Neural cell (in vitro differentiated cells): ENCODE results near the gene PRSS21. TPM values are rescaled to one million over a fixed set of nuclear protein-coding genes. Genes with fewer than 3 reads are reported as not detected.

Experiments used
- H2AFZ ChIP-seq: fragments of 200-600, 300-800 bp; sonication (generic), shearing (Covaris generic); 2 replicates; pipeline ENCODE4 v1.6.0; 2014; ENCODE audit warnings: low read depth, mild to moderate bottlenecking, antibody characterized with exemption, low read length, moderate library complexity
- H3F3A ChIP-seq: fragments of 200-600 bp; shearing (Covaris generic); 2 replicates; pipeline ENCODE4 v1.6.1; 2016; ENCODE audit warnings: mild to moderate bottlenecking, moderate library complexity, mixed read lengths, antibody characterized with exemption, low read length; ENCODE audit not compliant: insufficient read depth, poor library complexity, severe bottlenecking
- H3K27ac ChIP-seq: fragments of 200-600, 300-800 bp; sonication (generic), shearing (Covaris generic); 2 replicates; pipeline ENCODE4 v1.5.1; 2014; ENCODE audit warnings: mild to moderate bottlenecking, low read length, moderate library complexity
- H3K27me3 ChIP-seq: fragments of 300-800, 200-600 bp; sonication (generic), shearing (Covaris generic); 2 replicates; pipeline ENCODE4 v1.6.0; 2014; ENCODE audit warnings: mild to moderate bottlenecking, low read depth, low read length, moderate library complexity; ENCODE audit not compliant: insufficient read depth
- H3K36me3 ChIP-seq: fragments of 300-800, 200-600 bp; sonication (generic), shearing (Covaris generic); 2 replicates; pipeline ENCODE4 v1.5.1; 2014; ENCODE audit warnings: mild to moderate bottlenecking, antibody characterized with exemption, low read length, moderate library complexity; ENCODE audit not compliant: insufficient read depth
- H3K4me2 ChIP-seq: fragments of 300-800, 200-600 bp; sonication (generic), shearing (Covaris generic); 2 replicates; pipeline ENCODE4 v1.6.0; 2014; ENCODE audit warnings: mild to moderate bottlenecking, low read length
- H3K4me3 ChIP-seq: fragments of 300-800, 200-600 bp; sonication (generic), shearing (Covaris generic); 2 replicates; pipeline ENCODE4 v1.5.1; 2014; ENCODE audit warnings: mild to moderate bottlenecking, low read length, moderate library complexity
- H3K79me2 ChIP-seq: fragments of 200-600 bp; shearing (Covaris generic); replicated peaks from 2 replicates; pipeline ENCODE4 v1.6.0; 2014; ENCODE audit warnings: mild to moderate bottlenecking, low read length, moderate library complexity; ENCODE audit not compliant: insufficient read depth
- H3K9ac ChIP-seq: fragments of 300-800, 200-600 bp; sonication (generic), shearing (Covaris generic); 2 replicates; pipeline ENCODE4 v1.6.1; 2016; ENCODE audit warnings: mild to moderate bottlenecking, low read length, mixed read lengths
- H3K9me2 ChIP-seq: fragments of 200-600 bp; shearing (Covaris generic); 2 replicates; pipeline ENCODE4 v1.6.1; 2016; ENCODE audit warnings: mild to moderate bottlenecking, low read length, mixed read lengths; ENCODE audit not compliant: insufficient read depth
- H3K9me3 ChIP-seq: fragments of 200-600, 300-800 bp; sonication (generic), shearing (Covaris generic); 2 replicates; pipeline ENCODE4 v1.6.1; 2016; ENCODE audit warnings: mild to moderate bottlenecking, mixed run types, low read length, moderate library complexity, mixed read lengths
- H4K20me1 ChIP-seq: fragments of 200-600 bp; shearing (Covaris generic); 2 replicates; pipeline ENCODE4 v1.6.1; 2016; ENCODE audit warnings: mild to moderate bottlenecking, mixed run types; ENCODE audit not compliant: insufficient read depth
- CTCF ChIP-seq: fragments of 450-650 bp; IDR thresholded peaks from 2 replicates; pipeline ENCODE4 v1.5.1; 2014; ENCODE audit warnings: antibody characterized with exemption, mild to moderate bottlenecking, moderate library complexity; ENCODE audit not compliant: poor library complexity, severe bottlenecking
- EP300 ChIP-seq: fragments of 450-650 bp; conservative IDR thresholded peaks from 2 replicates; pipeline ENCODE4 v1.6.1; 2014; ENCODE audit warnings: antibody characterized with exemption, mild to moderate bottlenecking, moderate library complexity; ENCODE audit not compliant: poor library complexity, severe bottlenecking
- EZH2 ChIP-seq: fragments of 200-600, 300-800 bp; shearing (Covaris generic), sonication (generic); IDR thresholded peaks from 2 replicates; pipeline ENCODE4 v1.6.1; 2014; ENCODE audit warnings: antibody characterized with exemption, low read length, borderline replicate concordance, mild to moderate bottlenecking; ENCODE audit not compliant: insufficient read depth, poor library complexity, severe bottlenecking
- MXI1 ChIP-seq: fragments of 450-650 bp; conservative IDR thresholded peaks from 2 replicates; pipeline ENCODE4 v1.6.1; 2014; ENCODE audit warnings: antibody characterized with exemption, mild to moderate bottlenecking; ENCODE audit not compliant: poor library complexity, severe bottlenecking
- POLR2AphosphoS5 ChIP-seq: IDR thresholded peaks from 2 replicates; pipeline ENCODE4 v1.6.1; 2012
- RAD21 ChIP-seq: fragments of 450-650 bp; conservative IDR thresholded peaks from 2 replicates; pipeline ENCODE4 v1.6.1; 2014; ENCODE audit warnings: antibody characterized with exemption, mild to moderate bottlenecking, moderate library complexity
- REST ChIP-seq: IDR thresholded peaks from 2 replicates; pipeline ENCODE4 v1.6.1; 2012; ENCODE audit warnings: borderline replicate concordance
- SMC3 ChIP-seq: fragments of 450-650 bp; conservative IDR thresholded peaks from 2 replicates; pipeline ENCODE4 v1.6.1; 2014; ENCODE audit warnings: antibody characterized with exemption, mild to moderate bottlenecking, moderate library complexity; ENCODE audit not compliant: poor library complexity
- TAF1 ChIP-seq: IDR thresholded peaks from 2 replicates; pipeline ENCODE4 v1.6.1; 2012; ENCODE audit warnings: low read depth
- polyA plus RNA-seq: library from polyadenylated mRNA; depleted of rRNA; stranded (reverse); fragments of >200 nt; gene quantifications from 2 replicates; pipeline ENCODE4 v1.2.3, GENCODE V29; 2014

PRSS21 gene
- polyA plus RNA-seq, 1 donor from 2014 or later, result not detected

- TF ChIP-seq TAF1, result no peak
- TF ChIP-seq MXI1, result no peak
- TF ChIP-seq POLR2AphosphoS5, result no peak
- TF ChIP-seq RAD21, result no peak
- no peak for TF ChIP-seq CTCF
- TF ChIP-seq REST, result no peak
- no peak for TF ChIP-seq EZH2
- TF ChIP-seq SMC3, result no peak
- no peak for TF ChIP-seq EP300
- Histone ChIP-seq H3F3A (no peaks in the 10 kb centered on the region), H3K9ac (no peak overlapping the region), H4K20me1 (no peaks in the 10 kb centered on the region), H2AFZ (no peak overlapping the region), H3K27ac (no peak overlapping the region), H3K27me3 (no peaks in the 10 kb centered on the region), H3K9me2 (no peaks in the 10 kb centered on the region), H3K79me2 (no peaks in the 10 kb centered on the region), H3K4me2 (no peak overlapping the region), H3K36me3 (no peaks in the 10 kb centered on the region), H3K4me3 (no peak overlapping the region), H3K9me3 (peaks cover 10% of the 10 kb centered on the region)
These were observed 17.2 kb upstream of the PRSS21 start for GRCh38 chr16:2799859-2800226.

- H3K79me2 ChIP-seq, result no peaks in the 10 kb centered on the region
- no peaks in the 10 kb centered on the region for H3K27me3 ChIP-seq
- peaks cover 10% of the 10 kb centered on the region for H3K9me3 ChIP-seq
- H3K9ac ChIP-seq, result no peak overlapping the region
- no peaks in the 10 kb centered on the region for H4K20me1 ChIP-seq
- no peak for TF ChIP-seq RAD21
- no peak for TF ChIP-seq REST
- no peak for TF ChIP-seq SMC3
- TF ChIP-seq CTCF, result no peak
- no peak for TF ChIP-seq MXI1
- no peak for TF ChIP-seq TAF1
- TF ChIP-seq EZH2, result no peak
- TF ChIP-seq EP300, result no peak
- TF ChIP-seq POLR2AphosphoS5, result no peak
- H3K9me2 ChIP-seq, result no peaks in the 10 kb centered on the region
- H3K4me3 ChIP-seq, result no peak overlapping the region
- H3K36me3 ChIP-seq, result no peaks in the 10 kb centered on the region
- no peaks in the 10 kb centered on the region for H3F3A ChIP-seq
- no peak overlapping the region for H2AFZ ChIP-seq
- no peak overlapping the region for H3K27ac ChIP-seq
- no peak overlapping the region for H3K4me2 ChIP-seq
These were observed 13.4 kb upstream of the PRSS21 start for GRCh38 chr16:2803545-2804195.
